Esophagus mucosa (tissue), 1 donor: Measurements from ENCODE around the gene MPP3. TPM values are rescaled to one million over a fixed set of nuclear protein-coding genes. Genes with fewer than 3 reads are reported as not detected.
"Not testable (repeated sequence)": the region's sequence is repeated elsewhere in the genome, so short reads cannot be mapped to it uniquely, and the experiment has no call there.

ENCODE experiments used
- ATAC-seq: fragments of 200-7000 bp; cut with Tn5 transposase; one replicate; pipeline ENCODE4 v1.9.1; 2020
- total RNA-seq: library from RNA; stranded (reverse); gene quantifications from one replicate; pipeline ENCODE4 v1.2.4, GENCODE V29; 2023
- donor health status: DM: yes; HTN: yes; CAD: no.

MPP3 gene
- total RNA-seq, 1 donor from 2014 or later: 2.8 TPM

GRCh38 chr17:43801844-43802243 lies 31.1 kb downstream of the MPP3 start:
- no peak for ATAC-seq

- ATAC-seq: no peak
These were observed 32.2 kb downstream of the MPP3 start for GRCh38 chr17:43800736-43801135.

- no peak for ATAC-seq
These were observed 33.9 kb downstream of the MPP3 start for GRCh38 chr17:43799047-43799446.

GRCh38 chr17:43798024-43798423 lies 34.9 kb downstream of the MPP3 start:
- ATAC-seq: not testable (repeated sequence)

- ATAC-seq: not testable (repeated sequence)
These were observed 40.3 kb downstream of the MPP3 start for GRCh38 chr17:43792668-43793067.

GRCh38 chr17:43791589-43791988 lies 41.4 kb downstream of the MPP3 start:
- peak; percentile 86 for ATAC-seq

- peak; percentile 94 for ATAC-seq
These were observed 42.5 kb downstream of the MPP3 start for GRCh38 chr17:43790311-43790940.

GRCh38 chr17:43789482-43789881 lies 43.5 kb downstream of the MPP3 start:
- no peak for ATAC-seq

GRCh38 chr17:43788540-43788939 lies 44.4 kb downstream of the MPP3 start:
- ATAC-seq: no peak

- ATAC-seq: no peak
These were observed 45.2 kb downstream of the MPP3 start for GRCh38 chr17:43787728-43788127.

- no peak for ATAC-seq
These were observed 48.3 kb downstream of the MPP3 start for GRCh38 chr17:43784628-43785101.

- no peak for ATAC-seq
These were observed 48.9 kb downstream of the MPP3 start for GRCh38 chr17:43784068-43784467.

GRCh38 chr17:43782913-43783680 lies 49.8 kb downstream of the MPP3 start:
- ATAC-seq: no peak

- no peak for ATAC-seq
These were observed 52.8 kb downstream of the MPP3 start, which contains the start of gene CFAP97D1 for GRCh38 chr17:43780135-43780534. CFAP97D1 (plus strand) TSS chr17:43780435; CDS start chr17:43780463, 28 bp downstream.

- no peak for ATAC-seq
These were observed 53.5 kb downstream of the MPP3 start for GRCh38 chr17:43779145-43780125.

- ATAC-seq: peak; percentile 90
These were observed 54.4 kb downstream of the MPP3 start, which contains the start of gene DUSP3 for GRCh38 chr17:43778337-43779144. DUSP3 (minus strand) TSS chr17:43778977; CDS start chr17:43778924, 53 bp downstream.

- ATAC-seq: no peak
These were observed 58.4 kb downstream of the MPP3 start for GRCh38 chr17:43774304-43775250.

GRCh38 chr17:43772877-43773648 lies 59.9 kb downstream of the MPP3 start:
- ATAC-seq: peak; percentile 42

GRCh38 chr17:43771463-43771862 lies 61.5 kb downstream of the MPP3 start:
- ATAC-seq: no peak

- ATAC-seq: no peak
These were observed 62.0 kb downstream of the MPP3 start for GRCh38 chr17:43770957-43771356.
